Right lobe of liver (tissue), 4 donors: ENCODE data around the gene C19orf53.
"Not testable (repeated sequence)": the region's sequence is repeated elsewhere in the genome, so short reads cannot be mapped to it uniquely, and the experiment has no call there.

Experiments used
- POLR2A ChIP-seq: fragments of 450-650 bp; IDR thresholded peaks from one replicate; pipeline ENCODE4 v1.6.1; 2017; ENCODE audit warnings: antibody characterized with exemption, mild to moderate bottlenecking
- TF ChIP-seq, protein P1 (sequence below), 4 donors: fragments of 200-600 bp in 3 of 4; fragments of 450-650 bp in 1 of 4; IDR thresholded peaks; one replicate each; pipeline versions ENCODE4 v1.5.1 to v1.8.0; 2016 to 2022; ENCODE audit warnings: antibody characterized with exemption in 4 of 4, mild to moderate bottlenecking in 2 of 4
- donor health status: DM: no; HTN: no; CAD: no.
- donor health status: DM: no; HTN: no; CAD: no.
- donor health status: DM: no; HTN: yes; CAD: no.

DNA sequence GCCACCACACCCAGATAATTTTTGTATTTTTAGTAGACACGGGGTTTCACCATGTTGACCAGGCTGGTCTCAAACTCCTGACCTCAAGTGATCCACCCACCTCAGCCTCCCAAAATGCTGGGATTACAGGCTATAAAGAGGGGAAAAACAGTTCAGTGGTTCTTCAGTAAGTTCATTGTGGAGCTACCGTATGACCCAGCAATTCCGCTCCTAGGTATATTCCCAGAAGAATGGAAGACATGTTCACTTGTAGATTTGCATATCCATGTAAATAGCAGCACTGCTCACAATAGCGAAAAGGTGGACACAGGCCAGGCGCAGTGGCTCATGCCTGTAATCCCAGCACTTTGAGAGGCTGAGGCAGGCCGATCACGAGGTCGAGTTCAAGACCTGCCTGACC is 5.5 kb downstream of the C19orf53 start:
- TF ChIP-seq POLR2A, result not testable (repeated sequence)
- TF ChIP-seq, protein P1, sequence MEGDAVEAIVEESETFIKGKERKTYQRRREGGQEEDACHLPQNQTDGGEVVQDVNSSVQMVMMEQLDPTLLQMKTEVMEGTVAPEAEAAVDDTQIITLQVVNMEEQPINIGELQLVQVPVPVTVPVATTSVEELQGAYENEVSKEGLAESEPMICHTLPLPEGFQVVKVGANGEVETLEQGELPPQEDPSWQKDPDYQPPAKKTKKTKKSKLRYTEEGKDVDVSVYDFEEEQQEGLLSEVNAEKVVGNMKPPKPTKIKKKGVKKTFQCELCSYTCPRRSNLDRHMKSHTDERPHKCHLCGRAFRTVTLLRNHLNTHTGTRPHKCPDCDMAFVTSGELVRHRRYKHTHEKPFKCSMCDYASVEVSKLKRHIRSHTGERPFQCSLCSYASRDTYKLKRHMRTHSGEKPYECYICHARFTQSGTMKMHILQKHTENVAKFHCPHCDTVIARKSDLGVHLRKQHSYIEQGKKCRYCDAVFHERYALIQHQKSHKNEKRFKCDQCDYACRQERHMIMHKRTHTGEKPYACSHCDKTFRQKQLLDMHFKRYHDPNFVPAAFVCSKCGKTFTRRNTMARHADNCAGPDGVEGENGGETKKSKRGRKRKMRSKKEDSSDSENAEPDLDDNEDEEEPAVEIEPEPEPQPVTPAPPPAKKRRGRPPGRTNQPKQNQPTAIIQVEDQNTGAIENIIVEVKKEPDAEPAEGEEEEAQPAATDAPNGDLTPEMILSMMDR (IDR thresholded peaks at IDR 0.05), result not testable (repeated sequence)
